ENCODE measurements around the gene CD40.

The CD40 gene

DNA sequence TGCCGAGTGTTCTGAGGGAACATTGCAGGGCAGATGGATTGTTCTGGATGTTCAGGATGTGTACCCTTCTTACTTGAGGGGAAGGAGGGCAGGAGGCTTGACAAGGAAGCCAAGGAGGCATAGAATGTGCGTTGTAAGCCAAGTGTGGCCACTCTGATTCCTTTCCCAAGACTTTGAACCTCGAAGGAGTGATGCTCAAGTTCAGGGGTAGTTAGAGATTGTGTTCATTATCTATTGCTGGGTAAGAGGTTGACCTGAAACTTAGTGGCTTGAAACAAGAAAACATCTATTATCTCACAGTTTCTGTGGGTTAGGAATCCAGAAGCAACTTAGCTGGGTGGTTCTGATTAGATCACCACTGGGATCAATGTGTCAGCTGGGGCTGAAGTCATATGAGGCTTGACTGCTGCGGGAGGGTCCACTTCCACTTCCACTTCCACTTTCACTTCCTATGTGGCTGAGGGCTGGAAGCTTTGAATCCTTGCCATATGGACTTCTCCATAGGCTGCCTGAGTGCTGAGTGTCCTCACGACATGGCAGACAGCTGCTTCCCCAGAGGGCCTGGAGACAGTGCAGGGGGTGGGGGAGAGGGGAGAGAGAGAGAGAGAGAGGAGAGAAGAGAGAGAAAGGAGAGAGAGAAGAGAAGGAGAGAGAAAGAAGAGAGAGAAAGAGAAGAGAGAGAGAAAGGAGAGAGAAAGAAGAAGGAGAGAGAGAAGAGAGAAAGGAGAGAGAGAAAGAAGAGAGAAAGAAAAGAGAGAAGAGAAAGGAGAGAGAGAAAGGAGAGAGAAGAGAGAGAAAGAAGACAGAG is 6.9 kb upstream of the CD40 start:
- Histone ChIP-seq H3K9ac (no peak overlapping the region), H2AFZ (peak overlapping the region; percentile 47), H3K79me2 (no peaks in the 10 kb centered on the region), H3K27me3 (ENCODE audit: control insufficient read depth, insufficient read depth, low read length) (no peaks in the 10 kb centered on the region), H3K4me3 (ENCODE audit: low read depth, low read length) (no peak overlapping the region), H3K36me3 (ENCODE audit: control insufficient read depth, insufficient read depth, low read length) (no peaks in the 10 kb centered on the region), H3K9me3 (ENCODE audit: control insufficient read depth, low read length) (no peaks in the 10 kb centered on the region), H3K4me2 (ENCODE audit: low read length) (no peak overlapping the region), H3K4me1 (peaks cover 9% of the 10 kb centered on the region), H3K27ac (no peak overlapping the region)
- TF ChIP-seq, protein P1, sequence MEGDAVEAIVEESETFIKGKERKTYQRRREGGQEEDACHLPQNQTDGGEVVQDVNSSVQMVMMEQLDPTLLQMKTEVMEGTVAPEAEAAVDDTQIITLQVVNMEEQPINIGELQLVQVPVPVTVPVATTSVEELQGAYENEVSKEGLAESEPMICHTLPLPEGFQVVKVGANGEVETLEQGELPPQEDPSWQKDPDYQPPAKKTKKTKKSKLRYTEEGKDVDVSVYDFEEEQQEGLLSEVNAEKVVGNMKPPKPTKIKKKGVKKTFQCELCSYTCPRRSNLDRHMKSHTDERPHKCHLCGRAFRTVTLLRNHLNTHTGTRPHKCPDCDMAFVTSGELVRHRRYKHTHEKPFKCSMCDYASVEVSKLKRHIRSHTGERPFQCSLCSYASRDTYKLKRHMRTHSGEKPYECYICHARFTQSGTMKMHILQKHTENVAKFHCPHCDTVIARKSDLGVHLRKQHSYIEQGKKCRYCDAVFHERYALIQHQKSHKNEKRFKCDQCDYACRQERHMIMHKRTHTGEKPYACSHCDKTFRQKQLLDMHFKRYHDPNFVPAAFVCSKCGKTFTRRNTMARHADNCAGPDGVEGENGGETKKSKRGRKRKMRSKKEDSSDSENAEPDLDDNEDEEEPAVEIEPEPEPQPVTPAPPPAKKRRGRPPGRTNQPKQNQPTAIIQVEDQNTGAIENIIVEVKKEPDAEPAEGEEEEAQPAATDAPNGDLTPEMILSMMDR (IDR thresholded peaks at IDR 0.05), result no peak

DNA sequence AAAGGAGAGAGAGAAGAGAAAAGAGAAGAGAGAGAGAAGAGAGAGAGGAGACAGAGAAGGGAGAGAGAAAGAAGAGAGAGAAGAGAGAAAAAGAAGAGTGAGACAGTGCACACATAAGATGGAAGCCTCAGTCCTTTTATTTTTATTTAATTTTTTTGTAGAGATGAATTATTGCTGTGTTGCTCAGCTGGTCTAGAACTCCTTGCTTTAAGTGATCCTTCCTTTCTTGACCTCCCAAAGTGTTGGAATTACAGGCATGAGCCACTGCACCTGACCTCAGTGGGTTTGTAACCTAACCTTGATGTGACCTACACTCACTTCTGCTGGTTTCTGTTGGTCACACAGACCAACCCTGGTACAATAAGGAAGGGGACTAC is 6.3 kb upstream of the CD40 start:
- no peaks in the 10 kb centered on the region for H3K36me3 ChIP-seq (ENCODE audit: control insufficient read depth, insufficient read depth, low read length)
- H2AFZ ChIP-seq, result peak overlapping the region; percentile 47
- no peak overlapping the region for H3K4me3 ChIP-seq (ENCODE audit: low read depth, low read length)
- H3K27ac ChIP-seq, result no peak overlapping the region
- no peak overlapping the region for H3K9ac ChIP-seq
- H3K27me3 ChIP-seq (ENCODE audit: control insufficient read depth, insufficient read depth, low read length), result no peaks in the 10 kb centered on the region
- TF ChIP-seq, protein P1 (IDR thresholded peaks at IDR 0.05), result no peak
- H3K79me2 ChIP-seq, result no peaks in the 10 kb centered on the region
- peaks cover 9% of the 10 kb centered on the region for H3K4me1 ChIP-seq
- H3K9me3 ChIP-seq (ENCODE audit: control insufficient read depth, low read length), result no peaks in the 10 kb centered on the region
- no peak overlapping the region for H3K4me2 ChIP-seq (ENCODE audit: low read length)

DNA sequence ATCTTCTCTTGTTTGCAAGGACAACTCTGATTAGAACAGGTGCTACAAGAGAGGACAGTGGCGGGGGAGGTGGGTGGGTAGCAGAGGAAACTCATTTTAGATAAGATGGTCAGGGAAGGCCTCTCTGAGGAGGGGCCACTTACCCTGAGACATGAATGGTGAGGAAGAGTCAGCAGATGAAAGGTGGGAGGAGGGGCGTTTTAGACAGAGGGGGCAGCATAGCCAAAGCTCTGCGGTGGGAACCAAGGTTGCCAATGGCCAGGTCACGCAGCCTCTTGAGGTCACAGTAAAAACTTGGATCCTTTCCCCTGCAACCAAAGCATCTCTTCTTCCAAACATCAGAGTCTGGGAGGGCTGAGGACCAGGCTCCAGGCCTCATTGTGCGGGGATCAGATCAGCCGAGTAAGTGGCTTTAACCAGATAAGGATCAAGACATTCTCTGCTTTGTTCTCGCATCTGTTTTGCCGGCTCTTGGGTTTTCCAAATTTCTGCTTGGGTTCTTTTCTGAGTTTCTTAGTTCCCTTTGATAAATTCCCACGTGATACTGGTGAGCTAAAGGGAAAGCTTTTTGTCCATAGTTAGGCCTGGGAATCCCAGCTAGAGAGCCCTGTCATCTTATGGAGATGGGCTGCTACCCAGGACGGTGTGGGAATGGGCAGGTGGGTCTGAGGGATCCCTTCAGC is 5.5 kb upstream of the CD40 start:
- peaks cover 2% of the 10 kb centered on the region for H3K79me2 ChIP-seq
- peak overlapping the region; percentile 13 for H3K27ac ChIP-seq
- no peaks in the 10 kb centered on the region for H3K9me3 ChIP-seq (ENCODE audit: control insufficient read depth, low read length)
- no peak overlapping the region for H3K9ac ChIP-seq
- H3K36me3 ChIP-seq (ENCODE audit: control insufficient read depth, insufficient read depth, low read length), result no peaks in the 10 kb centered on the region
- peaks cover 9% of the 10 kb centered on the region for H3K4me1 ChIP-seq
- peak overlapping the region; percentile 63 for H2AFZ ChIP-seq
- H3K4me2 ChIP-seq (ENCODE audit: low read length), result no peak overlapping the region
- H3K27me3 ChIP-seq (ENCODE audit: control insufficient read depth, insufficient read depth, low read length), result no peaks in the 10 kb centered on the region
- no peak overlapping the region for H3K4me3 ChIP-seq (ENCODE audit: low read depth, low read length)
- TF ChIP-seq, protein P1 (IDR thresholded peaks at IDR 0.05), result no peak

DNA sequence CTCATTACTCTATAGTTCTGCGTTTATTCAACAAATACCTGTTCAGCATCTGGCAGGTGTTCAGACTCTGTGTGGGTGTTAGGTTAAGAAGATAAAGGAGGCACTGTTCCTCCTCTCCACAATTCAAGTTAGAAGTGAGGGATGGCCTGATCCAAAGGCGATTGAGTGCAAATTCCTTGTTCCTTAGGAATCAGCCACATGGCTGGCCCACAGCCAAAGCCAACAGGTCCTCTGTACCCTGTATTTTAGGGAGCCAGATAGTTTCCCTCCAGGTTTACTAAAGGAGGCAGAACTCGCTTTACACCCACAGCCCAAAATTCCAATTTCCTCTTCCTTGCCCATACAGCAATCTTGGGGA is 5.0 kb upstream of the CD40 start:
- no peaks in the 10 kb centered on the region for H3K9me3 ChIP-seq (ENCODE audit: control insufficient read depth, low read length)
- peak overlapping the region; percentile 63 for H2AFZ ChIP-seq
- H3K27ac ChIP-seq, result peak overlapping the region; percentile 13

More for the DNA sequence above, 5.0 kb upstream of the CD40 start:
- no peaks in the 10 kb centered on the region for H3K36me3 ChIP-seq (ENCODE audit: control insufficient read depth, insufficient read depth, low read length)
- no peak overlapping the region for H3K9ac ChIP-seq
- peaks cover 2% of the 10 kb centered on the region for H3K79me2 ChIP-seq
- no peak overlapping the region for H3K4me3 ChIP-seq (ENCODE audit: low read depth, low read length)
- TF ChIP-seq, protein P1 (IDR thresholded peaks at IDR 0.05), result no peak
- H3K27me3 ChIP-seq (ENCODE audit: control insufficient read depth, insufficient read depth, low read length), result no peaks in the 10 kb centered on the region
- H3K4me2 ChIP-seq (ENCODE audit: low read length), result no peak overlapping the region
- H3K4me1 ChIP-seq, result peaks cover 9% of the 10 kb centered on the region

Data from parathyroid adenoma (tissue), 2 donors.